ENCODE data around the gene STPG3. TPM values are rescaled to one million over a fixed set of nuclear protein-coding genes. Genes with fewer than 3 reads are reported as not detected.

The STPG3 gene
- total and polyA plus RNA-seq, 2 of the 13 experiments (the other 11 are each of a cell fraction or from before 2014, with no cell fraction given): not detected

DNA sequence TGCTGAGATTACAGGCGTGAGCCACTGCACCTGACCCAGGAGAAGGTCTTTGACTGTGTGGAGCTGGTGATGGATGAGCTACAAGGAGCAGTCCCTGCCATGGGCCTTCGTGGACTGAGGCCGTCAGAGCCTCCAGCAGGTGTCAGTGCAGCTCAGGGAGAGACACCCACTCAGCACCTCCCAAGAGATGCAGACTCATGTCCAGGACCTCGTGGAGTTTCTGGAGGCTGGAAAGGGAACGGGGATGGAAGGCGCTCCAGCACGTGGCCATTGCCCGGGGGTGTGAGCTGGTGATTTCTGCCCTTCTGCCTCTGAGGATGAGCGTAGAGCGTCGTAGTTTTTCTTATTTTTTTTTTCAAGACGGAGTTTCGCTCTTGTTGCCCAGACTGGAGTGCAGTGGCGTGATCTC lies 35.9 kb downstream of the STPG3 start (continued):
- TF ChIP-seq, protein P1, sequence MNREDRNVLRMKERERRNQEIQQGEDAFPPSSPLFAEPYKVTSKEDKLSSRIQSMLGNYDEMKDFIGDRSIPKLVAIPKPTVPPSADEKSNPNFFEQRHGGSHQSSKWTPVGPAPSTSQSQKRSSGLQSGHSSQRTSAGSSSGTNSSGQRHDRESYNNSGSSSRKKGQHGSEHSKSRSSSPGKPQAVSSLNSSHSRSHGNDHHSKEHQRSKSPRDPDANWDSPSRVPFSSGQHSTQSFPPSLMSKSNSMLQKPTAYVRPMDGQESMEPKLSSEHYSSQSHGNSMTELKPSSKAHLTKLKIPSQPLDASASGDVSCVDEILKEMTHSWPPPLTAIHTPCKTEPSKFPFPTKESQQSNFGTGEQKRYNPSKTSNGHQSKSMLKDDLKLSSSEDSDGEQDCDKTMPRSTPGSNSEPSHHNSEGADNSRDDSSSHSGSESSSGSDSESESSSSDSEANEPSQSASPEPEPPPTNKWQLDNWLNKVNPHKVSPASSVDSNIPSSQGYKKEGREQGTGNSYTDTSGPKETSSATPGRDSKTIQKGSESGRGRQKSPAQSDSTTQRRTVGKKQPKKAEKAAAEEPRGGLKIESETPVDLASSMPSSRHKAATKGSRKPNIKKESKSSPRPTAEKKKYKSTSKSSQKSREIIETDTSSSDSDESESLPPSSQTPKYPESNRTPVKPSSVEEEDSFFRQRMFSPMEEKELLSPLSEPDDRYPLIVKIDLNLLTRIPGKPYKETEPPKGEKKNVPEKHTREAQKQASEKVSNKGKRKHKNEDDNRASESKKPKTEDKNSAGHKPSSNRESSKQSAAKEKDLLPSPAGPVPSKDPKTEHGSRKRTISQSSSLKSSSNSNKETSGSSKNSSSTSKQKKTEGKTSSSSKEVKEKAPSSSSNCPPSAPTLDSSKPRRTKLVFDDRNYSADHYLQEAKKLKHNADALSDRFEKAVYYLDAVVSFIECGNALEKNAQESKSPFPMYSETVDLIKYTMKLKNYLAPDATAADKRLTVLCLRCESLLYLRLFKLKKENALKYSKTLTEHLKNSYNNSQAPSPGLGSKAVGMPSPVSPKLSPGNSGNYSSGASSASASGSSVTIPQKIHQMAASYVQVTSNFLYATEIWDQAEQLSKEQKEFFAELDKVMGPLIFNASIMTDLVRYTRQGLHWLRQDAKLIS (CRISPR knock-in tag; IDR thresholded peaks at IDR 0.05): no peak
- TF ChIP-seq JUNB (CRISPR knock-in tag; IDR thresholded peaks at IDR 0.05; ENCODE audit: borderline replicate concordance) (no peak), ARHGAP35 (CRISPR knock-in tag; IDR thresholded peaks at IDR 0.05; ENCODE audit: borderline replicate concordance) (no peak), MED8 (CRISPR knock-in tag; IDR thresholded peaks at IDR 0.05; ENCODE audit: insufficient replicate concordance) (no peak), RBFOX2 (IDR thresholded peaks at IDR 0.05; ENCODE audit: low read depth, low read length) (no peak), CENPT (CRISPR knock-in tag; IDR thresholded peaks at IDR 0.05; ENCODE audit: low read depth) (no peak), MZF1 (CRISPR knock-in tag; IDR thresholded peaks at IDR 0.05; ENCODE audit: borderline replicate concordance) (no peak), LCORL (IDR thresholded peaks at IDR 0.05) (no peak), LCORL (CRISPR knock-in tag; IDR thresholded peaks at IDR 0.05) (no peak), POLR2AphosphoS5 (IDR thresholded peaks at IDR 0.05; ENCODE audit: low read depth, low read length) (no peak), FOXO1 (CRISPR knock-in tag; IDR thresholded peaks at IDR 0.05) (no peak), ZNF550 (CRISPR knock-in tag; IDR thresholded peaks at IDR 0.05; ENCODE audit: borderline replicate concordance) (no peak), SKIL (CRISPR knock-in tag; IDR thresholded peaks at IDR 0.05; ENCODE audit: borderline replicate concordance) (no peak), GZF1 (CRISPR knock-in tag; IDR thresholded peaks at IDR 0.05) (no peak)
- TF ChIP-seq, protein P2, sequence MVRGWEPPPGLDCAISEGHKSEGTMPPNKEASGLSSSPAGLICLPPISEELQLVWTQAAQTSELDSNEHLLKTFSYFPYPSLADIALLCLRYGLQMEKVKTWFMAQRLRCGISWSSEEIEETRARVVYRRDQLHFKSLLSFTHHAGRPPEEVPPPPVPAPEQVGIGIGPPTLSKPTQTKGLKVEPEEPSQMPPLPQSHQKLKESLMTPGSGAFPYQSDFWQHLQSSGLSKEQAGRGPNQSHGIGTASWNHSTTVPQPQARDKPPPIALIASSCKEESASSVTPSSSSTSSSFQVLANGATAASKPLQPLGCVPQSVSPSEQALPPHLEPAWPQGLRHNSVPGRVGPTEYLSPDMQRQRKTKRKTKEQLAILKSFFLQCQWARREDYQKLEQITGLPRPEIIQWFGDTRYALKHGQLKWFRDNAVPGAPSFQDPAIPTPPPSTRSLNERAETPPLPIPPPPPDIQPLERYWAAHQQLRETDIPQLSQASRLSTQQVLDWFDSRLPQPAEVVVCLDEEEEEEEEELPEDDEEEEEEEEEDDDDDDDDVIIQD (CRISPR knock-in tag; IDR thresholded peaks at IDR 0.05; ENCODE audit: low read depth): no peak
- TF ChIP-seq, protein P3, sequence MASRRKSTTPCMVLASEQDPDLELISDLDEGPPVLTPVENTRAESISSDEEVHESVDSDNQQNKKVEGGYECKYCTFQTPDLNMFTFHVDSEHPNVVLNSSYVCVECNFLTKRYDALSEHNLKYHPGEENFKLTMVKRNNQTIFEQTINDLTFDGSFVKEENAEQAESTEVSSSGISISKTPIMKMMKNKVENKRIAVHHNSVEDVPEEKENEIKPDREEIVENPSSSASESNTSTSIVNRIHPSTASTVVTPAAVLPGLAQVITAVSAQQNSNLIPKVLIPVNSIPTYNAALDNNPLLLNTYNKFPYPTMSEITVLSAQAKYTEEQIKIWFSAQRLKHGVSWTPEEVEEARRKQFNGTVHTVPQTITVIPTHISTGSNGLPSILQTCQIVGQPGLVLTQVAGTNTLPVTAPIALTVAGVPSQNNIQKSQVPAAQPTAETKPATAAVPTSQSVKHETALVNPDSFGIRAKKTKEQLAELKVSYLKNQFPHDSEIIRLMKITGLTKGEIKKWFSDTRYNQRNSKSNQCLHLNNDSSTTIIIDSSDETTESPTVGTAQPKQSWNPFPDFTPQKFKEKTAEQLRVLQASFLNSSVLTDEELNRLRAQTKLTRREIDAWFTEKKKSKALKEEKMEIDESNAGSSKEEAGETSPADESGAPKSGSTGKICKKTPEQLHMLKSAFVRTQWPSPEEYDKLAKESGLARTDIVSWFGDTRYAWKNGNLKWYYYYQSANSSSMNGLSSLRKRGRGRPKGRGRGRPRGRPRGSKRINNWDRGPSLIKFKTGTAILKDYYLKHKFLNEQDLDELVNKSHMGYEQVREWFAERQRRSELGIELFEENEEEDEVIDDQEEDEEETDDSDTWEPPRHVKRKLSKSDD (CRISPR knock-in tag; IDR thresholded peaks at IDR 0.05; ENCODE audit: low read depth): no peak

All from HepG2 (cell line).